ENCODE data around the gene ADAMTS16. TPM values are rescaled to one million over a fixed set of nuclear protein-coding genes. Genes with fewer than 3 reads are reported as not detected.

ADAMTS16 gene
- total and polyA plus RNA-seq, 2 experiments from 2014 or later = 2.8 to 15.4 TPM

- Histone ChIP-seq H3K9me2 (ENCODE audit: insufficient read depth) (no peaks in the 10 kb centered on the region), H3F3A (replicated peaks; ENCODE audit: low read depth) (no peaks in the 10 kb centered on the region), H3K27me3 (ENCODE audit: insufficient read depth) (no peaks in the 10 kb centered on the region), H3K27ac (ENCODE audit: low read depth) (no peak overlapping the region), H3K4me2 (no peak overlapping the region), H3K4me1 (ENCODE audit: insufficient read depth) (no peaks in the 10 kb centered on the region), H4K20me1 (replicated peaks; ENCODE audit: insufficient read depth) (no peaks in the 10 kb centered on the region), H2AFZ (no peak overlapping the region), H3K79me2 (replicated peaks; ENCODE audit: insufficient read depth) (no peaks in the 10 kb centered on the region), H3K36me3 (ENCODE audit: insufficient read depth) (no peaks in the 10 kb centered on the region), H3K4me3 (no peak overlapping the region)
- H3K4me3 Mint-ChIP-seq = no peak overlapping the region
- DNase-seq (ENCODE audit: low spot score) (no peak), ATAC-seq (no peak)
- no peak overlapping the region for H3K27ac Mint-ChIP-seq
- peaks cover 19% of the 10 kb centered on the region for H3K4me1 Mint-ChIP-seq
- peaks cover 2% of the 10 kb centered on the region; the same call in 1 of the 3 replicates for H3K9me3 Mint-ChIP-seq
- H3K36me3 Mint-ChIP-seq (ENCODE audit: low read depth) = peaks cover 12% of the 10 kb centered on the region; the same call in 2 of the 3 replicates
- no peak for TF ChIP-seq POLR2AphosphoS5 (IDR thresholded peaks at IDR 0.05; ENCODE audit: low read depth)
- H3K27me3 Mint-ChIP-seq (ENCODE audit: insufficient read depth, low read depth, poor library complexity) = peaks cover 2% of the 10 kb centered on the region
These were observed 151.2 kb downstream of the ADAMTS16 start for GRCh38 chr5:5291357-5291756.

DNA sequence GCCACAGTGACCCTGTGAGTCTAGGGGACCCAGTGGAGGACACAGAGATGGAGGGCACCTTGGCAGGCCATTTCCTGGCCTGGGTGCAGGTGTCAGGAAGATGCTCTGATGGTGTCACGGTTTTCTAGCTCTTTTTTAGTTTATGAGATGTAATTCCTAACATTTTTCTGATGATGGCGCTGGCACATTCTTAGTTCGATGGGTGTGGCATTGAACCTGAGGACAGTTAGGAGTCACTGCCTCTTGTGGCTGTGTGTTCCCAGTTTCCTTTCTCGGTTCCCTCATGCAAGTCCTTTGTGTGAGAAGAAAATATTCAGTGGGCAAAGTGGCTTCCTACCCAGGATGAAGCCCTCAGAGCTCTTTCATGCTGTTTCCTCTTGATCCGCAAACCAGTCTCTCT lies 152.9 kb downstream of the ADAMTS16 start:
- peaks cover 11% of the 10 kb centered on the region for H3K4me1 Mint-ChIP-seq
- peaks cover 2% of the 10 kb centered on the region for H3K27me3 Mint-ChIP-seq (ENCODE audit: insufficient read depth, low read depth, poor library complexity)
- TF ChIP-seq CREB1 (CRISPR knock-in tag; IDR thresholded peaks at IDR 0.05; ENCODE audit: low read depth) = no peak
- TF ChIP-seq, protein P1, sequence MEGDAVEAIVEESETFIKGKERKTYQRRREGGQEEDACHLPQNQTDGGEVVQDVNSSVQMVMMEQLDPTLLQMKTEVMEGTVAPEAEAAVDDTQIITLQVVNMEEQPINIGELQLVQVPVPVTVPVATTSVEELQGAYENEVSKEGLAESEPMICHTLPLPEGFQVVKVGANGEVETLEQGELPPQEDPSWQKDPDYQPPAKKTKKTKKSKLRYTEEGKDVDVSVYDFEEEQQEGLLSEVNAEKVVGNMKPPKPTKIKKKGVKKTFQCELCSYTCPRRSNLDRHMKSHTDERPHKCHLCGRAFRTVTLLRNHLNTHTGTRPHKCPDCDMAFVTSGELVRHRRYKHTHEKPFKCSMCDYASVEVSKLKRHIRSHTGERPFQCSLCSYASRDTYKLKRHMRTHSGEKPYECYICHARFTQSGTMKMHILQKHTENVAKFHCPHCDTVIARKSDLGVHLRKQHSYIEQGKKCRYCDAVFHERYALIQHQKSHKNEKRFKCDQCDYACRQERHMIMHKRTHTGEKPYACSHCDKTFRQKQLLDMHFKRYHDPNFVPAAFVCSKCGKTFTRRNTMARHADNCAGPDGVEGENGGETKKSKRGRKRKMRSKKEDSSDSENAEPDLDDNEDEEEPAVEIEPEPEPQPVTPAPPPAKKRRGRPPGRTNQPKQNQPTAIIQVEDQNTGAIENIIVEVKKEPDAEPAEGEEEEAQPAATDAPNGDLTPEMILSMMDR (conservative IDR thresholded peaks at IDR 0.05; ENCODE audit: low read depth in 2 of 2) = peak; percentile 53 to 70
- H3K4me3 ChIP-seq = no peak overlapping the region
- H3F3A ChIP-seq (replicated peaks; ENCODE audit: low read depth) = no peaks in the 10 kb centered on the region
- H3K36me3 ChIP-seq (ENCODE audit: insufficient read depth) = no peaks in the 10 kb centered on the region
- no peak overlapping the region for H3K27ac ChIP-seq (ENCODE audit: low read depth)
- no peak overlapping the region for H3K4me2 ChIP-seq
- peak overlapping the region; percentile 36; the same call in 1 of the 2 replicates for H3K27ac Mint-ChIP-seq
- H3K4me3 Mint-ChIP-seq = no peak overlapping the region
- H3K9me2 ChIP-seq (ENCODE audit: insufficient read depth) = no peaks in the 10 kb centered on the region
- no peaks in the 10 kb centered on the region for H3K4me1 ChIP-seq (ENCODE audit: insufficient read depth)
- ATAC-seq = peak; percentile 87
- no peaks in the 10 kb centered on the region for H3K79me2 ChIP-seq (replicated peaks; ENCODE audit: insufficient read depth)
- no peak overlapping the region for H2AFZ ChIP-seq
- H3K36me3 Mint-ChIP-seq (ENCODE audit: low read depth) = peaks cover 12% of the 10 kb centered on the region; the same call in 2 of the 3 replicates
- H3K9me3 Mint-ChIP-seq = peaks cover 2% of the 10 kb centered on the region; the same call in 1 of the 3 replicates
- peak; percentile 73 for DNase-seq (ENCODE audit: low spot score)
- no peaks in the 10 kb centered on the region for H3K27me3 ChIP-seq (ENCODE audit: insufficient read depth)
- H4K20me1 ChIP-seq (replicated peaks; ENCODE audit: insufficient read depth) = no peaks in the 10 kb centered on the region

- no peaks in the 10 kb centered on the region for H3K27me3 ChIP-seq (ENCODE audit: insufficient read depth)
- DNase-seq (ENCODE audit: low spot score) = no peak
- H3K27ac ChIP-seq (ENCODE audit: low read depth) = no peak overlapping the region
- no peak overlapping the region for H3K4me3 ChIP-seq
- Mint-ChIP-seq H3K4me1 (peaks cover 12% of the 10 kb centered on the region; the same call in 2 of the 3 replicates), H3K9me3 (peaks cover 2% of the 10 kb centered on the region; the same call in 1 of the 3 replicates), H3K36me3 (ENCODE audit: low read depth) (peaks cover 12% of the 10 kb centered on the region; the same call in 2 of the 3 replicates), H3K27ac (no peak overlapping the region), H3K27me3 (ENCODE audit: insufficient read depth, low read depth, poor library complexity) (peaks cover 2% of the 10 kb centered on the region), H3K4me3 (no peak overlapping the region)
- no peaks in the 10 kb centered on the region for H3K9me2 ChIP-seq (ENCODE audit: insufficient read depth)
- no peak for ATAC-seq
- no peak overlapping the region for H3K4me2 ChIP-seq
- no peaks in the 10 kb centered on the region for H3K4me1 ChIP-seq (ENCODE audit: insufficient read depth)
- TF ChIP-seq POLR2AphosphoS5 (IDR thresholded peaks at IDR 0.05; ENCODE audit: low read depth) (no peak), ZNF114 (CRISPR knock-in tag; IDR thresholded peaks at IDR 0.05) (no peak), EZH2 (IDR thresholded peaks at IDR 0.05; ENCODE audit: low read depth, unreplicated experiment) (no peak), CREB1 (CRISPR knock-in tag; IDR thresholded peaks at IDR 0.05; ENCODE audit: low read depth) (no peak)
- TF ChIP-seq, protein P2, sequence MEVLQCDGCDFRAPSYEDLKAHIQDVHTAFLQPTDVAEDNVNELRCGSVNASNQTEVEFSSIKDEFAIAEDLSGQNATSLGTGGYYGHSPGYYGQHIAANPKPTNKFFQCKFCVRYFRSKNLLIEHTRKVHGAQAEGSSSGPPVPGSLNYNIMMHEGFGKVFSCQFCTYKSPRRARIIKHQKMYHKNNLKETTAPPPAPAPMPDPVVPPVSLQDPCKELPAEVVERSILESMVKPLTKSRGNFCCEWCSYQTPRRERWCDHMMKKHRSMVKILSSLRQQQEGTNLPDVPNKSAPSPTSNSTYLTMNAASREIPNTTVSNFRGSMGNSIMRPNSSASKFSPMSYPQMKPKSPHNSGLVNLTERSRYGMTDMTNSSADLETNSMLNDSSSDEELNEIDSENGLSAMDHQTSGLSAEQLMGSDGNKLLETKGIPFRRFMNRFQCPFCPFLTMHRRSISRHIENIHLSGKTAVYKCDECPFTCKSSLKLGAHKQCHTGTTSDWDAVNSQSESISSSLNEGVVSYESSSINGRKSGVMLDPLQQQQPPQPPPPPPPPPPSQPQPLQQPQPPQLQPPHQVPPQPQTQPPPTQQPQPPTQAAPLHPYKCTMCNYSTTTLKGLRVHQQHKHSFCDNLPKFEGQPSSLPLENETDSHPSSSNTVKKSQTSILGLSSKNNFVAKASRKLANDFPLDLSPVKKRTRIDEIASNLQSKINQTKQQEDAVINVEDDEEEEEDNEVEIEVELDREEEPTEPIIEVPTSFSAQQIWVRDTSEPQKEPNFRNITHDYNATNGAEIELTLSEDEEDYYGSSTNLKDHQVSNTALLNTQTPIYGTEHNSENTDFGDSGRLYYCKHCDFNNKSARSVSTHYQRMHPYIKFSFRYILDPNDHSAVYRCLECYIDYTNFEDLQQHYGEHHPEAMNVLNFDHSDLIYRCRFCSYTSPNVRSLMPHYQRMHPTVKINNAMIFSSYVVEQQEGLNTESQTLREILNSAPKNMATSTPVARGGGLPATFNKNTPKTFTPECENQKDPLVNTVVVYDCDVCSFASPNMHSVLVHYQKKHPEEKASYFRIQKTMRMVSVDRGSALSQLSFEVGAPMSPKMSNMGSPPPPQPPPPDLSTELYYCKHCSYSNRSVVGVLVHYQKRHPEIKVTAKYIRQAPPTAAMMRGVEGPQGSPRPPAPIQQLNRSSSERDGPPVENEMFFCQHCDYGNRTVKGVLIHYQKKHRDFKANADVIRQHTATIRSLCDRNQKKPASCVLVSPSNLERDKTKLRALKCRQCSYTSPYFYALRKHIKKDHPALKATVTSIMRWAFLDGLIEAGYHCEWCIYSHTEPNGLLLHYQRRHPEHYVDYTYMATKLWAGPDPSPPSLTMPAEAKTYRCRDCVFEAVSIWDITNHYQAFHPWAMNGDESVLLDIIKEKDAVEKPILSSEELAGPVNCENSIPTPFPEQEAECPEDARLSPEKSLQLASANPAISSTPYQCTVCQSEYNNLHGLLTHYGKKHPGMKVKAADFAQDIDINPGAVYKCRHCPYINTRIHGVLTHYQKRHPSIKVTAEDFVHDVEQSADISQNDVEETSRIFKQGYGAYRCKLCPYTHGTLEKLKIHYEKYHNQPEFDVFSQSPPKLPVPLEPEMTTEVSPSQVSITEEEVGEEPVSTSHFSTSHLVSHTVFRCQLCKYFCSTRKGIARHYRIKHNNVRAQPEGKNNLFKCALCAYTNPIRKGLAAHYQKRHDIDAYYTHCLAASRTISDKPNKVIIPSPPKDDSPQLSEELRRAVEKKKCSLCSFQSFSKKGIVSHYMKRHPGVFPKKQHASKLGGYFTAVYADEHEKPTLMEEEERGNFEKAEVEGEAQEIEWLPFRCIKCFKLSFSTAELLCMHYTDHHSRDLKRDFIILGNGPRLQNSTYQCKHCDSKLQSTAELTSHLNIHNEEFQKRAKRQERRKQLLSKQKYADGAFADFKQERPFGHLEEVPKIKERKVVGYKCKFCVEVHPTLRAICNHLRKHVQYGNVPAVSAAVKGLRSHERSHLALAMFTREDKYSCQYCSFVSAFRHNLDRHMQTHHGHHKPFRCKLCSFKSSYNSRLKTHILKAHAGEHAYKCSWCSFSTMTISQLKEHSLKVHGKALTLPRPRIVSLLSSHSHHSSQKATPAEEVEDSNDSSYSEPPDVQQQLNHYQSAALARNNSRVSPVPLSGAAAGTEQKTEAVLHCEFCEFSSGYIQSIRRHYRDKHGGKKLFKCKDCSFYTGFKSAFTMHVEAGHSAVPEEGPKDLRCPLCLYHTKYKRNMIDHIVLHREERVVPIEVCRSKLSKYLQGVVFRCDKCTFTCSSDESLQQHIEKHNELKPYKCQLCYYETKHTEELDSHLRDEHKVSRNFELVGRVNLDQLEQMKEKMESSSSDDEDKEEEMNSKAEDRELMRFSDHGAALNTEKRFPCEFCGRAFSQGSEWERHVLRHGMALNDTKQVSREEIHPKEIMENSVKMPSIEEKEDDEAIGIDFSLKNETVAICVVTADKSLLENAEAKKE (CRISPR knock-in tag; IDR thresholded peaks at IDR 0.05) = no peak
- no peaks in the 10 kb centered on the region for H3F3A ChIP-seq (replicated peaks; ENCODE audit: low read depth)
- H2AFZ ChIP-seq = no peak overlapping the region
- no peaks in the 10 kb centered on the region for H3K79me2 ChIP-seq (replicated peaks; ENCODE audit: insufficient read depth)
- no peaks in the 10 kb centered on the region for H3K36me3 ChIP-seq (ENCODE audit: insufficient read depth)
- H4K20me1 ChIP-seq (replicated peaks; ENCODE audit: insufficient read depth) = no peaks in the 10 kb centered on the region
These were observed 154.3 kb downstream of the ADAMTS16 start for GRCh38 chr5:5294429-5294828.
